Endothelial cell of umbilical vein (primary cell): ENCODE results near the gene TMEM131. TPM values are rescaled to one million over a fixed set of nuclear protein-coding genes. Genes with fewer than 3 reads are reported as not detected.

Experiments
- BruUV-seq: library from RNA; stranded (reverse); fragments of 400-500 nt; replicated peaks from 2 replicates; lab custom pipeline; 2021; lab: Mats Ljungman, UMichigan
- CTCF ChIA-PET: fragments of 300-600, 350-600 bp; sonication (Branson Sonifier 250); formaldehyde crosslinking; loops from one replicate; lab custom pipeline; 2021; ENCODE audit warnings: antibody characterized with exemption, inconsistent platforms; lab: Charles Lee
- POLR2A ChIA-PET: fragments of 300-600, 350-600 bp; sonication (Branson Sonifier 250); formaldehyde crosslinking; loops from one replicate; lab custom pipeline; 2021; ENCODE audit warnings: antibody characterized with exemption, inconsistent platforms; lab: Charles Lee
- DNase-seq: peaks from one replicate; pipeline ENCODE4 v3.0.0-alpha.2; 2011; ENCODE audit warnings: low read depth, low spot score
- FAIRE-seq: peaks from 2 replicates; lab custom pipeline; 2011; peaks lifted over from hg19 to GRCh38; lab: Jason Lieb, UNC
- H2AFZ ChIP-seq: 2 replicates; pipeline ENCODE4 v1.6.0; 2012; ENCODE audit warnings: low read depth, low read length, control low read depth, inconsistent platforms
- H3K27ac ChIP-seq: 2 replicates; pipeline ENCODE4 v1.5.1; 2011; ENCODE audit warnings: low read depth, mild to moderate bottlenecking, control low read depth, low read length, moderate library complexity; ENCODE audit not compliant: insufficient read depth
- H3K27me3 ChIP-seq, 2 experiments: 2 replicates each; pipeline versions ENCODE4 v1.6.0 to v1.6.1; 2011; ENCODE audit warnings: low read length in 2 of 2, mixed read lengths in 1 of 2; ENCODE audit not compliant: control insufficient read depth in 2 of 2, insufficient read depth in 2 of 2
- H3K36me3 ChIP-seq, 2 experiments: 2 replicates in 1 of 2; 3 replicates in 1 of 2; pipeline ENCODE4 v1.5.1; 2011; ENCODE audit warnings: low read length in 2 of 2, mild to moderate bottlenecking in 1 of 2, moderate library complexity in 1 of 2; ENCODE audit not compliant: control insufficient read depth in 2 of 2, insufficient read depth in 2 of 2; ENCODE audit errors: extremely low read depth in 1 of 2
- H3K4me1 ChIP-seq: 3 replicates; pipeline ENCODE4 v1.5.1; 2011; ENCODE audit warnings: mild to moderate bottlenecking, low read length; ENCODE audit not compliant: control insufficient read depth, insufficient read depth; ENCODE audit errors: extremely low read depth
- H3K4me2 ChIP-seq: 2 replicates; pipeline ENCODE4 v1.6.1; 2011; ENCODE audit warnings: low read length, control low read depth, mixed read lengths; ENCODE audit not compliant: insufficient read depth
- H3K4me3 ChIP-seq, 3 experiments: fragments of 200-600 bp in 1 of 3; sonication (generic), shearing (Covaris generic) in 1 of 3; replicated peaks in 1 of 3; 2 replicates each; pipeline ENCODE4 v1.5.1; 2011 to 2016; ENCODE audit warnings: control low read depth in 3 of 3, low read length in 3 of 3, mild to moderate bottlenecking in 2 of 3, inconsistent platforms in 1 of 3, low read depth in 1 of 3, moderate library complexity in 1 of 3; ENCODE audit not compliant: insufficient read depth in 1 of 3
- H3K79me2 ChIP-seq: 2 replicates; pipeline ENCODE4 v1.6.0; 2012; ENCODE audit warnings: low read length, inconsistent platforms; ENCODE audit not compliant: control insufficient read depth, insufficient read depth
- H3K9ac ChIP-seq: replicated peaks from 2 replicates; pipeline ENCODE3; 2011; ENCODE audit warnings: low read length, control low read depth; ENCODE audit not compliant: insufficient read depth; ENCODE audit errors: extremely low read depth
- H3K9me1 ChIP-seq: replicated peaks from 3 replicates; pipeline ENCODE4 v1.6.0; 2011; ENCODE audit warnings: mild to moderate bottlenecking, low read length; ENCODE audit not compliant: control insufficient read depth, insufficient read depth; ENCODE audit errors: extremely low read depth
- H3K9me3 ChIP-seq: replicated peaks from 2 replicates; pipeline ENCODE4 v1.5.1; 2012; ENCODE audit warnings: low read length, inconsistent platforms; ENCODE audit not compliant: control insufficient read depth, insufficient read depth
- H4K20me1 ChIP-seq: replicated peaks from 2 replicates; pipeline ENCODE3; 2011; ENCODE audit warnings: mild to moderate bottlenecking, low read length; ENCODE audit not compliant: control insufficient read depth, insufficient read depth; ENCODE audit errors: extremely low read depth
- EZH2 ChIP-seq: IDR thresholded peaks from 2 replicates; pipeline ENCODE4 v1.6.1; 2012; ENCODE audit warnings: borderline replicate concordance, low read depth, mild to moderate bottlenecking, moderate library complexity, low read length, inconsistent platforms; ENCODE audit not compliant: severe bottlenecking
- FOS ChIP-seq: IDR thresholded peaks from 2 replicates; pipeline ENCODE4 v1.6.1; 2011; ENCODE audit warnings: mild to moderate bottlenecking, low read length, moderate library complexity, borderline replicate concordance; ENCODE audit not compliant: insufficient read depth
- GATA2 ChIP-seq: IDR thresholded peaks from 2 replicates; pipeline ENCODE4 v1.7.0; 2011; ENCODE audit warnings: low read depth, mild to moderate bottlenecking, moderate library complexity, mixed read lengths, low read length; ENCODE audit not compliant: insufficient read length, insufficient read depth
- JUN ChIP-seq: IDR thresholded peaks from 2 replicates; pipeline ENCODE4 v1.6.1; 2011; ENCODE audit warnings: borderline replicate concordance, low read depth; ENCODE audit not compliant: insufficient read length, insufficient read depth
- MYC ChIP-seq: IDR thresholded peaks from one replicate; pipeline ENCODE4 v1.6.1; 2011; ENCODE audit warnings: mild to moderate bottlenecking, low read depth, low read length
- POLR2A ChIP-seq: IDR thresholded peaks from 2 replicates; pipeline ENCODE4 v1.6.1; 2012; ENCODE audit warnings: low read depth, mild to moderate bottlenecking, control low read depth, low read length
- POLR2AphosphoS5 ChIP-seq: IDR thresholded peaks from 2 replicates; pipeline ENCODE4 v1.6.1; 2012; ENCODE audit warnings: low read depth, mild to moderate bottlenecking, control low read depth, low read length, moderate library complexity; ENCODE audit not compliant: insufficient read depth
- dilution Hi-C: fragments of 300-500 bp; cut with MboI; formaldehyde crosslinking; loops from one replicate; pipeline ENCODE4 v1.15.0; 2019; ENCODE audit warnings: low sequenced_read_pairs; ENCODE audit not compliant: extremely low pct_ligation_motif_present
- intact Hi-C: fragments of 100-400 bp; cut with micrococcal nuclease; formaldehyde crosslinking; loops from one replicate; pipeline ENCODE4 v1.10.0; 2022
- polyA plus RNA-seq, 4 experiments: library from polyadenylated mRNA; depleted of rRNA in 3 of 4; stranded (reverse) in 3 of 4; unstranded in 1 of 4; fragments of >200 nt; gene quantifications; 2 replicates each; pipeline versions ENCODE4 v1.2.1 to v1.2.3, GENCODE V29; 2011 to 2012; ENCODE audit warnings: missing spikeins in 1 of 4
- total RNA-seq: library from RNA; stranded (reverse); gene quantifications from 2 replicates; pipeline ENCODE4 v1.2.3, GENCODE V29; 2021
- TF ChIP-seq, protein P1 (sequence below): IDR thresholded peaks from 2 replicates; pipeline ENCODE4 v1.6.1; 2011; ENCODE audit not compliant: insufficient read depth, insufficient read length
- TF ChIP-seq, protein P2 (sequence below), 2 donors: IDR thresholded peaks; 1 replicate in 1 of 2; 2 replicates in 1 of 2; pipeline ENCODE4 v1.5.1; 2011; ENCODE audit warnings: low read length in 2 of 2, mild to moderate bottlenecking in 2 of 2, moderate library complexity in 2 of 2, control low read depth in 1 of 2, inconsistent platforms in 1 of 2, low read depth in 1 of 2; ENCODE audit not compliant: insufficient read depth in 1 of 2; ENCODE audit errors: extremely low read depth in 1 of 2

TMEM131 gene
- total and polyA plus RNA-seq, 2 donors (not counting 3 experiments of a cell fraction or from before 2014, with no cell fraction given), result 12.2 to 28.6 TPM

DNA sequence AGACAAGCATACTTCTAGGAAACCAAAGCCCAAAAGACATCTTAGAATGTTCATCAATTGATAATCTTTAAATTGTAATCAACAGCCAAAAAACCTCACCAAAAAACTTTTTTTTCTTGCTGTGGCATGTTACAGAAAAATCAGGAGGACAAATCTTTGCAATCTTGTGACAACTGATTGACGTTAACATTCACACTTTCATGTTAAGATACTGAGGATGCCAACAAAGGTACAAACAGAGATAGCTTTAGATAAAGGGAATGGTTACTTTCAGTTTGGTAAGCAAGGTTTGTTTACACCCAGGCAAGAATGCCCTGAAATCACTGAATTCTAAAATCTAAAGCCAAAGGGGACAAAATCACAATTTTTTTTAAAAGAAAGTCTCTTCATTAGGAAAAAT, 190.0 kb downstream of the TMEM131 start:
- Histone ChIP-seq H4K20me1 (no peaks in the 10 kb centered on the region), H3K4me3 (no peak overlapping the region), H3K4me1 (no peaks in the 10 kb centered on the region), H3K4me2 (no peak overlapping the region), H3K79me2 (no peaks in the 10 kb centered on the region), H3K9me1 (no peaks in the 10 kb centered on the region), H3K36me3 (no peaks in the 10 kb centered on the region), H3K9ac (no peak overlapping the region), H2AFZ (no peak overlapping the region), H3K27me3 (no peaks in the 10 kb centered on the region), H3K27ac (no peak overlapping the region), H3K9me3 (no peaks in the 10 kb centered on the region)
- BruUV-seq, result no TSS peak
- dilution Hi-C loops (no loop called here), intact Hi-C loops (loop anchor here (1.0 kb wide), 3 partner anchors 190 to 580 kb away; partner anchors contain the start of gene TMEM131)
- POLR2A ChIA-PET, result no interaction called here
- no peak for FAIRE-seq
- DNase-seq, result no peak
- no peak for TF ChIP-seq JUN
- TF ChIP-seq, protein P1, sequence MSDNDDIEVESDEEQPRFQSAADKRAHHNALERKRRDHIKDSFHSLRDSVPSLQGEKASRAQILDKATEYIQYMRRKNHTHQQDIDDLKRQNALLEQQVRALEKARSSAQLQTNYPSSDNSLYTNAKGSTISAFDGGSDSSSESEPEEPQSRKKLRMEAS, result no peak
- TF ChIP-seq GATA2, result no peak
- no peak for TF ChIP-seq FOS
- no peak for TF ChIP-seq MYC
- no peak for TF ChIP-seq POLR2AphosphoS5
- TF ChIP-seq, protein P2, sequence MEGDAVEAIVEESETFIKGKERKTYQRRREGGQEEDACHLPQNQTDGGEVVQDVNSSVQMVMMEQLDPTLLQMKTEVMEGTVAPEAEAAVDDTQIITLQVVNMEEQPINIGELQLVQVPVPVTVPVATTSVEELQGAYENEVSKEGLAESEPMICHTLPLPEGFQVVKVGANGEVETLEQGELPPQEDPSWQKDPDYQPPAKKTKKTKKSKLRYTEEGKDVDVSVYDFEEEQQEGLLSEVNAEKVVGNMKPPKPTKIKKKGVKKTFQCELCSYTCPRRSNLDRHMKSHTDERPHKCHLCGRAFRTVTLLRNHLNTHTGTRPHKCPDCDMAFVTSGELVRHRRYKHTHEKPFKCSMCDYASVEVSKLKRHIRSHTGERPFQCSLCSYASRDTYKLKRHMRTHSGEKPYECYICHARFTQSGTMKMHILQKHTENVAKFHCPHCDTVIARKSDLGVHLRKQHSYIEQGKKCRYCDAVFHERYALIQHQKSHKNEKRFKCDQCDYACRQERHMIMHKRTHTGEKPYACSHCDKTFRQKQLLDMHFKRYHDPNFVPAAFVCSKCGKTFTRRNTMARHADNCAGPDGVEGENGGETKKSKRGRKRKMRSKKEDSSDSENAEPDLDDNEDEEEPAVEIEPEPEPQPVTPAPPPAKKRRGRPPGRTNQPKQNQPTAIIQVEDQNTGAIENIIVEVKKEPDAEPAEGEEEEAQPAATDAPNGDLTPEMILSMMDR (IDR thresholded peaks at IDR 0.05; ENCODE audit: extremely low read depth in 1 of 2, insufficient read depth in 1 of 2, low read depth in 1 of 2, low read length in 2 of 2), result no peak
- no peak for TF ChIP-seq POLR2A
- TF ChIP-seq EZH2, result no peak
- CTCF ChIA-PET, result interaction anchor here (1.0 to 2.2 kb wide), 5 partner anchors 25 to 582 kb away, joined by 3 to 56 read pairs (median 10); no protein-coding TSS in a partner anchor
